HG03060 (cell line): ENCODE data around the gene IL18R1.

Experiments
- ATAC-seq: cut with Tn5 transposase; IDR thresholded peaks from one replicate; pipeline ENCODE4 v1.9.1; 2021; ENCODE audit warnings: low read depth, moderate number of reproducible peaks; ENCODE audit not compliant: unreplicated experiment

IL18R1 gene

DNA sequence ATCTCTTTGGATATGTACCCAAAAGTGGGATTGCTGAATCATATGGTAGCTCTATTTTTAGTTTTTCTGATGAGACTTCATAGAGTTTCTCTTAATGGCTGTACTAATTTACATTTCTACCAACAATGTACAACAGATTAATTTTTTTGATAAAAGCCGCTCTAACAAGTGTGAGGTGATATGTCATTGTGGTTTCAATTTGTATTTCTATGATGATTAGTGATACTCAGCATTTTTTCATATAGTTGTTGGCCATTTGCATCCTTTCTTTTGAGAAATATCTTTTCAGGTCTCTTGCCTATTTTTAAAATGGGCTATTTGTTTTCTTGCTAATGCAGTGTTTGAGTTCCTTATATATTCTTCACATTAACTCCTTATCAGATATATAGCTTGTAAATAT is 71.7 kb downstream of the IL18R1 start:
- no peak for ATAC-seq

GRCh38 chr2:102428573-102428972 is 73.0 kb downstream of the IL18R1 start:
- no peak for ATAC-seq

- no peak for ATAC-seq
Observed at GRCh38 chr2:102432386-102432785, 76.8 kb downstream of the IL18R1 start.

DNA sequence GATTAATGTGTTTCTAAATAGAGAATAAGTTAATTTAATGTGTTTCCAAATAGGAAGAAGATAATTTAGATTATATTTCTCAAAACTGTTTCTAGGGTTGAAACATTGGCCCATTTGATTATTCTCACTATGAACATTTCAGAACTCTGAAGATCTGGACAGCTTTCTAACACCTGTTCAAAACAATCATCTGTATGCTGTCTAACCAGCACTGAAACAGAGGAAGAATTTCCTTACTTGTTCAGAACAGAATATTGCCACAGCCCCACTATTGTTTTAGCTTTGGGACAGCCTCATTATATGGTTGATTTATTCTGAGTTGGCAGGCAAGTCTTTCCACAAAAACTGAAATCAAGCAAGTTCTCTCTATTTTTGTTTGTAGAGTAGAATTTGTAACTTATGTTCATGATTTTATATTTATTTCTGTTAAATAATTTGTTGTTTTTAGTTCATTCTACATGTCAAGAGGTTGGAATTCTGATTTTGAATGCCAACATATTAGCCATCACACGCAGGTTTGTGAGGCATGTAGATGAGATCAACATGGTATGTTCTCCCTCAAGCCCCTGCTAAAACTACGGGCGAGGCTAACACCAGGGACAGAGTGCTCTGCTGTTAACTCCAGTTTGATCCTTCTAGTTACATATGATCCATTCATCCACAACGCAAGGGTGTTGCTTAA is 78.5 kb downstream of the IL18R1 start:
- ATAC-seq = no peak

DNA sequence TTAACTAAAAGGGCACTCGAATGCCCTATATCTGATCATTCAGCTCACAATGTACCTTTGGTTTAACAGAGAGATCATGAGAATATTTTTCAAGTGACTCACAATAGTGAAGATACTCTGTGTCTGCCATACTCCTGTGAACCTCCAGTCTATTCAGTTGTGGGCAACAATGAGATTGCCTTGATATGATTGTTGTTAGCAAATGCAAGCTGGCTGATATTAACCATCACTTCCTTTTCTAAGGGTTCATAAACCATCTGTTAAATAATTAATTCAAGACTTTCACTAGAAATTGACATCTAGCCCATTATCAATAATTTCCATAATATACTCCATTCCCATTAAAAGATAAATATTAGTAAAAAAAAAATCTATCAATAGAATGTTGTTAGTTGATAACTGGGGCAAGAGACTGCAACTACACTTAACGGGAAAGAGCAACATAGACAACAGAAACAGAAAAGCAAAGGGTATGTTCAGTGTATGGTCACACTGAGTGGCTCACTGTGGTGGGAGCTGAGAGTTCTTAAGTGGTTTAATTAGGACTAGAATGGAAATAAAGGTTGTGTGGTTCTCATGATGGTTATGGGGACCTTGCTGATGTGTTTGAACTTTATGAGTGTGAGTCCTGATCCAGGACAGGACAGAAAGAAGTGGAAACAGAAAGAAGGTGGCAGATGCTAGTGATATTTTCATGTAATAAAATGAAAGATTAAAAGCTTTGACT is 79.2 kb downstream of the IL18R1 start:
- ATAC-seq = no peak

- no peak for ATAC-seq
Observed at GRCh38 chr2:102435741-102436140, 80.1 kb downstream of the IL18R1 start.

- ATAC-seq = no peak
Observed at GRCh38 chr2:102436323-102436722, 80.7 kb downstream of the IL18R1 start.

DNA sequence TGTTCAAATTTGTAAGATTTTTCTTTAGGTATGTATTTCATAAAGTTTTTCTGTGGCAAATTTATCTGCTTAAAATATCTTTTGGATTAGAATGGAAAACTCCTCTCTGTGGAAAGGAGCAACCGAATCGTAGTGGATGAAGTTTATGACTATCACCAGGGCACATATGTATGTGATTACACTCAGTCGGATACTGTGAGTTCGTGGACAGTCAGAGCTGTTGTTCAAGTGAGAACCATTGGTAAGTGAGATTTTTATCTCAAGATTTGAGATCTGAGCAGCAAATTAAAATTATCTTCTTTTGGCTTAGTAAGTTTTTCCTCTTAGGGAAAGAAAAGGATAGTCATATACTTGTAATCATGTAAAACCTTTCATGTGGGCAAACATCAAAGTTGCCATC is 81.5 kb downstream of the IL18R1 start:
- no peak for ATAC-seq

- no peak for ATAC-seq
Observed at GRCh38 chr2:102438111-102438510, 82.5 kb downstream of the IL18R1 start.

DNA sequence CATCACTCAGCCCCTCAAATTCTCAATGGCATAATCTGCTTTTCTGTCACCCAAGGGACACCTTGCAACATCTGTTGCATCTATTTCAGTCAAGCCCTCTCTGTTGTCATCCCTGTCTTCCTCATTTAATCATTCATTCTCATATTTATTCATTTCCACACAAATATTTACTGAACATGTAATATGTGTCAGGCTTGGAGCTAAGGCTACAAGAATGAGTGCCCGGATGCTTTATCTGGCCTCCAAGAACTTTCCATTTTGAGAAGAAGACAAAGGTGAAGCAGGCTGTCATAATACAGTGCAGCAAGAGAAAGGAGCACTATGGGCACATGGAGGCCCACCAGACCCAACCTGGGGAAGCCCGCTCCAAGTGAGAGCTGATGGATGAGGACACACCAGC is 83.0 kb downstream of the IL18R1 start:
- no peak for ATAC-seq

- ATAC-seq = no peak
Observed at GRCh38 chr2:102439065-102439695, 83.6 kb downstream of the IL18R1 start.

DNA sequence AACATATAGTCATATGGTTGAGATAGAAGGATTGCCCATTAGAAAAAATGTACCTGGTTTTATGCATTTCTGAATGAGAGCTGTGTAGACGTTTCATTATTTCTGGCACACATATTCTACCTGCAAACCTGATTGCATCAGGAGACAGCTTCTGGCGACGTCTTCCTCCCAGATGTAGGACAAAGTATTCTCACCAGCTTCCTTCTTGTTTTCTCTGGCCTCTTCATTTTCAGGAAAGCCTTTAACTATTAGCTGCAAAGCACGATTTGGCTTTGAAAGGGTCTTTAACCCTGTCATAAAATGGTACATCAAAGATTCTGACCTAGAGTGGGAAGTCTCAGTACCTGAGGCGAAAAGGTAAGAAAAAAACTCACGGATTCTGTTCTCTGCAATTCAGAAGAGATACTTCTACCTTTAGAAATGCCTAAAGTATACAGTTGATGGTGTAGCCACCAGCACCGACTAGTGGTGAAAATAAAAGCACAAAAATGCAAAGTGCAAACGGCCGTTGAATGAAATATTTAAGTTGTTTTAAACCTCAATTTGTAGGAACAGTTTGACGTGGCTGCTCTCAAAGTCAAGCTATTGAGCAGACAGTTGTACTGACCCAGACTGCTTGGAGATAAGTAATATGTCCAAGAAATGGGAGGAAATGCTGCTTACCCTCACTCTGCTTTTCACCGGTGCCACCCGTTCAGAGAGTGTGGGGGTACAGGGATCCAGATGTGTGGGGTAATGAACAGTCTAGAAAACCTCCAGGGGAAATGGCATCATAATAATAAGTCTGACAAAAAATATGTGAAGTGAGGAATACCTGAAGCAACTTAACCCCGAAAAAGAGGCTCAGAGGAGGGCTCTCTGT is 87.6 kb downstream of the IL18R1 start:
- no peak for ATAC-seq

DNA sequence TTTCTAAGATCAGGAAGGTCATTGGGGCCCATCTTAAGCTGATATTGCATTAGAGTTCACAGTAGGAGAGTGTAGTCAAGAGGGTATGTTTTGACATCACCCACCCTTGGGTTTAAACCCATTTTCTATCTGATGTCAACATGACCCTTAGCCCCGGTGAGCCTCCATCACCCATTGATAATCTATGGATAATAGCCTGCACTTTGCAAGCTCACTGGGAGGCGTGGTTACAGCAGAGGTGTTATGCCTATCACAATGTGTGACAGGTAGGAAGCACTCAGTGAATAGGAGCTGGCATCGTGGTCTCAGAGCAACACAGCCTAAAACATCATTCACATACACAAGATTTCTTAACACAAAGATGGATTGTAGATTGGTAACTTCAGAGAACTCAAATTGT is 88.6 kb downstream of the IL18R1 start:
- no peak for ATAC-seq

GRCh38 chr2:102446936-102447335 is 91.3 kb downstream of the IL18R1 start:
- ATAC-seq = no peak
